ENCODE data around the gene POLD2. TPM values are rescaled to one million over a fixed set of nuclear protein-coding genes. Genes with fewer than 3 reads are reported as not detected.
A peak's percentile ranks its signal among the peaks of the same experiment; 100 is the strongest.

POLD2 gene
- total RNA-seq, 3 donors from 2014 or later: 38.9 to 49.8 (median 39.7) TPM

DNA sequence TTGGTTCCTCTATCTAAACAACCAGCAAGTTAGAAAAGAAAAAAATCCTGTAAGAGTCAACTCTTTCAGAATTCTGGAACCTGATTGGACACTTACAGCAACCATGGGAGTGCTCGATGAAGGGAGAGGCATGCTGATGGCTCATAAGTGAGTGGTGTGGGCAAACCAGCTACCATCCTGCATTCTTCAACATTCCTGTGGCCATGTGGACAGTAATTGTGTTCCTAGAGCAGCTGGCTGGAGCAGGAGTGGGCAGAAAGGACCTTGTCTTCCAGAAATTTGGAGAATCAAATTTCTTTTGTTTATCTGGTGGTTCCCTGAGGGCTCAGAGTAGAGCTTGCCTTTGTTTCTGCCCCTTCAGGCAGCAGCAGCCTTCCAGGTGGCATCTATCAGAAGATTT, 40.2 kb upstream of the POLD2 start:
- Histone ChIP-seq H3K36me3 (no peaks in the 10 kb centered on the region), H3K4me1 (no peaks in the 10 kb centered on the region), H3K9me3 (no peaks in the 10 kb centered on the region), H3K27me3 (no peaks in the 10 kb centered on the region), H3K4me3 (no peak overlapping the region), H3K27ac (peak overlapping the region in 1 of 2 donors; percentile 5)
- intact Hi-C loops (cut with DNase I; ENCODE audit: low total_unique reads): no loop called here
- TF ChIP-seq CTCF (IDR thresholded peaks at IDR 0.05) (no peak), POLR2AphosphoS5 (IDR thresholded peaks at IDR 0.05) (no peak), POLR2A (IDR thresholded peaks at IDR 0.05) (no peak)
- peak; percentile 5 to 51 for DNase-seq (ENCODE audit: low spot score in 2 of 2)

GRCh38 chr7:44162785-44163395, 39.5 kb upstream of the POLD2 start:
- Histone ChIP-seq H3K4me3 (no peak overlapping the region), H3K4me1 (no peaks in the 10 kb centered on the region), H3K9me3 (no peaks in the 10 kb centered on the region), H3K36me3 (no peaks in the 10 kb centered on the region), H3K27me3 (no peaks in the 10 kb centered on the region), H3K27ac (peak overlapping the region in 1 of 2 donors; percentile 5)
- DNase-seq (ENCODE audit: low spot score in 2 of 2): peak in 1 of 2 donors; percentile 6
- TF ChIP-seq POLR2A (IDR thresholded peaks at IDR 0.05) (no peak), CTCF (IDR thresholded peaks at IDR 0.05) (no peak)
- intact Hi-C loops (cut with DNase I; ENCODE audit: low total_unique reads): no loop called here

DNA sequence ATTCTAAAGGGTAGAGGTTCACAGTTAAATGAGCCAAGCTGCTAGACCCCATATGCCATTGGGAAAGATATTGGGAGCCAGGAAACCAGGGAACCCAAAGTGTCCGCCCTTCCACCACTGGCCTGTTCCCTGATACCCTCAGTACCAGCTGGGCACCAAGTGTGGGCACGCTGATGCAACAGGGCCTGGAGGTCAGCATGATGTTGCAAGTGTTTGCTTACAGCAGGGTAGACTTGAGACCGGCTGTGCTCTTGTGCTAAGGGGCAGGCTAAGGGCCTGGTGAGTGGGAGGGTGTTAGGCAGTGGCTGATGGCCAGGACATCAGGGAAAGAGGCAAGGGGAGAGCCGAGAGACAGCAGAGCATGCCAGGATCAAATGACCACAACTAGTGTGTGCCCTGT, 38.8 kb upstream of the POLD2 start:
- Histone ChIP-seq H3K36me3 (no peaks in the 10 kb centered on the region), H3K27ac (no peak overlapping the region), H3K27me3 (no peaks in the 10 kb centered on the region), H3K4me3 (no peak overlapping the region), H3K9me3 (no peaks in the 10 kb centered on the region), H3K4me1 (no peaks in the 10 kb centered on the region)
- intact Hi-C loops (cut with DNase I; ENCODE audit: low total_unique reads): no loop called here
- TF ChIP-seq CTCF (IDR thresholded peaks at IDR 0.05): no peak
- no peak for TF ChIP-seq POLR2AphosphoS5 (IDR thresholded peaks at IDR 0.05)
- TF ChIP-seq POLR2A (IDR thresholded peaks at IDR 0.05): no peak
- DNase-seq (ENCODE audit: low spot score in 2 of 2): no peak

- Histone ChIP-seq H3K27ac (no peak overlapping the region), H3K9me3 (no peaks in the 10 kb centered on the region), H3K4me3 (no peak overlapping the region), H3K27me3 (no peaks in the 10 kb centered on the region), H3K4me1 (no peaks in the 10 kb centered on the region), H3K36me3 (no peaks in the 10 kb centered on the region)
- TF ChIP-seq CTCF (IDR thresholded peaks at IDR 0.05) (no peak), POLR2AphosphoS5 (IDR thresholded peaks at IDR 0.05) (no peak), POLR2A (IDR thresholded peaks at IDR 0.05) (no peak)
- DNase-seq (ENCODE audit: low spot score in 2 of 2): no peak
- intact Hi-C loops (cut with DNase I; ENCODE audit: low total_unique reads): no loop called here
These were observed 38.0 kb upstream of the POLD2 start for GRCh38 chr7:44161371-44161770.

DNA sequence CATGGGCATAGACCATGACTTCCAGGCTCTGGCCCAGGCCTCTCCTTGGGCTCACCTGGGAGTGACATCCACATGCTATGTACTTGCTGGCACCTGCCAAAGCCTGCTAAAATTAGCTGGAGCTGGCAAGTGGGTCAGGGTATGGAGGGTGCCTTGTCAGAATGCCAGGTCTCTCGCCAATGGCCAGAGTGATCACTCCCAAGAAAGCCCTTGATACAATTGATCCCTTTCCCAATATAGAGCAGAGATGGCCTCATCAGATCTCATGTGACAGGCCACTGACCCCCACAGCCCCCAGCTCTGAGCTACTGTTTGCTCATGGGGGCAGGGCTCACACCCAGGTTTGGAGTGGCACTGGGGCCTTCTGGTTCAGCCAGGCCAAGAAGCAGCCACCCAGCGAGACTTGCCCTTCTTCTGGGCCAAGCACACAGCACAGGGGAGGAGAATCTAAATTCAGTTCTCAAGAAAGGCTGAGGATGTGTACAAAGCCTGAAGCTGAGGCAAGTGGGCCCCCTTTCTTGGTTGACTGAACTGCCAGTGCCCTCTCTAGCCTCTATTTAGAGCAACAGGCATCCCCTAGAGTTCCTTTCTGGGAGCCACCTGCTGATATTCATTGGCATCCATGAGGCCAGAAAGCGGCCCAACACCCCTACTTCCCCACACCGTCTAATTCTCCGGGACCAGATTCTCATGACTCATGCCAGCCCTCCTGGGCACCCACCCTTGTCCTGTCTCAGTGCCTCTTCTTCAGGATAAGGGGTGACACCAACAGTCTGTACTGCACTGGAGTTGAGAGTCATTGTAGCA, 36.7 kb upstream of the POLD2 start:
- Histone ChIP-seq H3K9me3 (no peaks in the 10 kb centered on the region), H3K4me1 (no peaks in the 10 kb centered on the region), H3K4me3 (no peak overlapping the region), H3K36me3 (no peaks in the 10 kb centered on the region), H3K27ac (no peak overlapping the region), H3K27me3 (no peaks in the 10 kb centered on the region)
- intact Hi-C loops (cut with DNase I; ENCODE audit: low total_unique reads): no loop called here
- TF ChIP-seq POLR2A (IDR thresholded peaks at IDR 0.05) (no peak), POLR2AphosphoS5 (IDR thresholded peaks at IDR 0.05) (no peak), CTCF (IDR thresholded peaks at IDR 0.05) (no peak)
- no peak for DNase-seq (ENCODE audit: low spot score in 2 of 2)

All from breast epithelium (tissue), 4 donors.